NB4 (cell line): ENCODE results near the gene SFN.

ENCODE experiments used
- CTCF ChIP-seq: IDR thresholded peaks from one replicate; pipeline ENCODE4 v1.5.1; 2012; ENCODE audit warnings: low read depth, low read length
- MYC ChIP-seq: IDR thresholded peaks from 2 replicates; pipeline ENCODE4 v1.6.1; 2011; ENCODE audit warnings: low read depth, low read length
- POLR2A ChIP-seq: IDR thresholded peaks from 2 replicates; pipeline ENCODE4 v1.6.1; 2011; ENCODE audit warnings: mild to moderate bottlenecking; ENCODE audit not compliant: insufficient read length; ENCODE audit errors: extremely low read depth
- TF ChIP-seq, protein P1 (sequence below): IDR thresholded peaks from 2 replicates; pipeline ENCODE4 v1.6.1; 2011; ENCODE audit warnings: low read depth, low read length

DNA sequence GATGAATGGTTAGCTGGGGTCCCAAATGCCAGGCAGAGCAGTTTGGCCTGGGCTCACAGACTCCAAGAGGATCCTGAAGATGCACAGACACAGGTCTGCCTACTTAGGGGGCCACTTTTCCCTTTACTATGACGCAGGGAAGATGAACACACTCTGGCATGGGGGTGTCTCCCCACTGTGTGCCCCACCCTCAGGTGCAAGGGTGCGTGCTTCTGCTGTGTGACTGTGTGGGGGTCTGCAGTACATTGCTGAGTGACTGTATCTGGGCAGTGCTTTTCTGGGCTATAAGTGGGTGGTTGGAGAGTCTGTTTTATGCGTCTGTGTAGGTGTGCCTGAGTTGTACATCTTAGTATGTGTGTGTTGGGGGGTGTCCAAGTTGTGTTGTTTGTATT lies 47.0 kb downstream of the SFN start:
- no peak for TF ChIP-seq CTCF
- TF ChIP-seq POLR2A: no peak
- TF ChIP-seq MYC: no peak
- TF ChIP-seq, protein P1, sequence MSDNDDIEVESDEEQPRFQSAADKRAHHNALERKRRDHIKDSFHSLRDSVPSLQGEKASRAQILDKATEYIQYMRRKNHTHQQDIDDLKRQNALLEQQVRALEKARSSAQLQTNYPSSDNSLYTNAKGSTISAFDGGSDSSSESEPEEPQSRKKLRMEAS: no peak
